Measurements from ENCODE around the gene PRKCE. TPM values are rescaled to one million over a fixed set of nuclear protein-coding genes. Genes with fewer than 3 reads are reported as not detected.

Gene PRKCE
- total RNA-seq, 1 experiment from 2014 or later, result 1.3 TPM

DNA sequence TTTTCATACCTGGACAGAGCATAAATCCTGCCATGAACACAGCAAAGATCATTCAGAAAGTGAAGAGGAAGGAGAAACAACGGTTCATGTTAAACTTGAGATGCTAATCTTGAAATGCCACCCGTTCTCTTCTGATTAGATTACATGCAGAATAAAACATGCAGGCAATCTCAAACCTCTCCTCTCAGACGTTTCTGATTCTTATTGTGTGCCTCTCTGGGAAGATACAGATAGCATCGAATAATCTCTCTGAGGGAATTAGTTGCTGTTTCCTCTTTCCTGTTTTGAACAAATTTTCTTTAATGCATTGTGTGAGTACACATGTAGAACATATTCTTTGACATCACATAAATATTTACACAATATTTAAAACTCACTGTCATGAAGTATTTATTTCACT, 313.4 kb downstream of the PRKCE start:
- Mint-ChIP-seq H3K9me3 (no peaks in the 10 kb centered on the region), H3K36me3 (ENCODE audit: insufficient read depth in 1 of 3, low read depth in 3 of 3) (no peaks in the 10 kb centered on the region), H3K4me1 (peaks cover 8 to 12% of the 10 kb centered on the region in 2 experiments), H3K27me3 (ENCODE audit: low read depth) (peaks cover 3% of the 10 kb centered on the region), H3K27ac (no peak overlapping the region), H3K4me3 (no peak overlapping the region)
- Histone ChIP-seq H3K14ac (ENCODE audit: insufficient read depth, low read length) (no peak overlapping the region), H2BK12ac (ENCODE audit: insufficient read length, low read depth, low read length) (no peak overlapping the region), H3K27me3 (ENCODE audit: insufficient read depth, low read length) (no peaks in the 10 kb centered on the region), H3K56ac (ENCODE audit: insufficient read length, low read depth, low read length) (no peak overlapping the region), H3K23ac (ENCODE audit: insufficient read length, low read depth, low read length) (no peak overlapping the region), H3T11ph (ENCODE audit: low read length) (no peak overlapping the region), H2BK15ac (ENCODE audit: low read depth, low read length) (no peak overlapping the region), H2AFZ (ENCODE audit: low read length) (no peak overlapping the region), H3K79me1 (ENCODE audit: insufficient read depth, low read depth, low read length, poor library complexity, severe bottlenecking) (no peaks in the 10 kb centered on the region), H3K9me3 (ENCODE audit: control insufficient read depth, low read depth, low read length) (no peaks in the 10 kb centered on the region), H3K9ac (ENCODE audit: extremely low read depth, insufficient read length, low read length) (no peak overlapping the region), H4K91ac (ENCODE audit: insufficient read length, low read depth, low read length) (no peak overlapping the region), H3K27ac (ENCODE audit: insufficient read length, low read depth, low read length) (no peak overlapping the region), H2BK5ac (ENCODE audit: insufficient read length, low read length) (no peak overlapping the region), H2BK20ac (ENCODE audit: low read depth, low read length, poor library complexity, severe bottlenecking) (no peak overlapping the region), H3K4ac (ENCODE audit: low read depth, low read length) (no peak overlapping the region), H2AK5ac (ENCODE audit: insufficient read length, low read length) (no peak overlapping the region), H4K20me1 (ENCODE audit: control insufficient read depth, insufficient read depth, insufficient read length) (no peaks in the 10 kb centered on the region), H3K79me2 (ENCODE audit: insufficient read depth, low read length) (no peaks in the 10 kb centered on the region), H3K4me1 (ENCODE audit: insufficient read depth, low read length) (no peaks in the 10 kb centered on the region), H3K18ac (ENCODE audit: insufficient read length, low read depth, low read length) (no peak overlapping the region), H2BK120ac (ENCODE audit: low read depth, low read length, poor library complexity, severe bottlenecking) (no peak overlapping the region), H3K23me2 (ENCODE audit: insufficient read length, low read depth, low read length, poor library complexity, severe bottlenecking) (no peaks in the 10 kb centered on the region), H4K5ac (ENCODE audit: insufficient read length, low read depth, low read length) (no peak overlapping the region), H3K4me2 (ENCODE audit: insufficient read depth, insufficient read length, low read length) (no peak overlapping the region), H4K8ac (replicated peaks; ENCODE audit: insufficient read length, low read depth, low read length) (no peak overlapping the region)
- TF ChIP-seq, protein P1, sequence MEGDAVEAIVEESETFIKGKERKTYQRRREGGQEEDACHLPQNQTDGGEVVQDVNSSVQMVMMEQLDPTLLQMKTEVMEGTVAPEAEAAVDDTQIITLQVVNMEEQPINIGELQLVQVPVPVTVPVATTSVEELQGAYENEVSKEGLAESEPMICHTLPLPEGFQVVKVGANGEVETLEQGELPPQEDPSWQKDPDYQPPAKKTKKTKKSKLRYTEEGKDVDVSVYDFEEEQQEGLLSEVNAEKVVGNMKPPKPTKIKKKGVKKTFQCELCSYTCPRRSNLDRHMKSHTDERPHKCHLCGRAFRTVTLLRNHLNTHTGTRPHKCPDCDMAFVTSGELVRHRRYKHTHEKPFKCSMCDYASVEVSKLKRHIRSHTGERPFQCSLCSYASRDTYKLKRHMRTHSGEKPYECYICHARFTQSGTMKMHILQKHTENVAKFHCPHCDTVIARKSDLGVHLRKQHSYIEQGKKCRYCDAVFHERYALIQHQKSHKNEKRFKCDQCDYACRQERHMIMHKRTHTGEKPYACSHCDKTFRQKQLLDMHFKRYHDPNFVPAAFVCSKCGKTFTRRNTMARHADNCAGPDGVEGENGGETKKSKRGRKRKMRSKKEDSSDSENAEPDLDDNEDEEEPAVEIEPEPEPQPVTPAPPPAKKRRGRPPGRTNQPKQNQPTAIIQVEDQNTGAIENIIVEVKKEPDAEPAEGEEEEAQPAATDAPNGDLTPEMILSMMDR (conservative IDR thresholded peaks at IDR 0.05), result no peak
- no peak for DNase-seq
- WGBS (ENCODE audit: extremely low coverage, insufficient read length, low lambda C conversion rate), result no CpG with 5 or more reads among the region's 4 CpGs
